ENCODE results near the gene PAGE4.

Gene PAGE4, protein sequence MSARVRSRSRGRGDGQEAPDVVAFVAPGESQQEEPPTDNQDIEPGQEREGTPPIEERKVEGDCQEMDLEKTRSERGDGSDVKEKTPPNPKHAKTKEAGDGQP

DNA sequence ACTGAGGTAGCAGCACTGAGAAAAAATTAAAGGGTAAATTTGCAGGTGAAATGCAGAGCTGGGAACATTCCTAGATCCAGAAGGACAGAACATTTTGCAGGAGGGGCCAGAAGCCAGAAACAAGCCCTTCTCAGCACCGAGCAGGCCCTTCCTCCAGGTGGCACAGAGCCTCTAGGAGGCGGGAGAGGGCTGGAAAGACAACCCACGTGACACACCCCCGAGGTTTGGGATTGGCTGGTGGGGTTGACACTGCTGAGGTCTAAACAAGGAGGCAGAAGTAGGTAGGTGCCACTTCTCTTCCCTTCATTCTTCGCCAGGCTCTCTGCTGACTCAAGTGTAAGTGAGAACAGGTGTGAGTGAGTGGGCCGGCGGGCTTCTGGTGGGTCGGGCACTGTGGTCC lies at the start of gene PAGE4:
Gene PAGE4, plus strand, starts transcription at position 288 of the 400 bp plus-strand sequence. CDS start 1,126 bp downstream, outside the sequence.
- no peak for FAIRE-seq

DNA sequence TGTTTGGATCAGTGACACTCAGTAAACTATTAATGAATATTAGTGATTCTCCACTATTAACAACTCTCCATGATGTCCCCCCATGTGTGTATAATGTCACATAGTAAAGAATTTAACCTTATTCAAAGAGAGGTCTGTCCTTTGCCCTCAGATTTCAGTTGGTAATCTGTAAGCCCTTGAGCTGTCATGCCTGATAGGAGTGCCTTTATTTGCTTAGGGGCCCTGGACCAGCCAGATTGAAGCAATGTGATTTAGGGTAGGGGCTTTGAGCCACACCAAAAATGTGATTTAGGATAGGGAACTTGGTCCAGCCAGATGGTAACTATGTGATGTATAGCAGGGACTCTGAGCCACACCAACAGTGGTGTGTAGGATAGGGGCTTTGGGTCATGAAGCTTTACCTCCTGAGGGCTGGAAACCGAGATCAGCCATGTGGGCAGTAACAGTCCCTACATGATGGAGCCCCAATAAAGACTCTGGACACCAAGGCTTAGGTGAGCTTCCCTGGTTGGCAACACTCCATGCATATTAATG lies 44.3 kb upstream of the PAGE4 start:
- no peak for FAIRE-seq

DNA sequence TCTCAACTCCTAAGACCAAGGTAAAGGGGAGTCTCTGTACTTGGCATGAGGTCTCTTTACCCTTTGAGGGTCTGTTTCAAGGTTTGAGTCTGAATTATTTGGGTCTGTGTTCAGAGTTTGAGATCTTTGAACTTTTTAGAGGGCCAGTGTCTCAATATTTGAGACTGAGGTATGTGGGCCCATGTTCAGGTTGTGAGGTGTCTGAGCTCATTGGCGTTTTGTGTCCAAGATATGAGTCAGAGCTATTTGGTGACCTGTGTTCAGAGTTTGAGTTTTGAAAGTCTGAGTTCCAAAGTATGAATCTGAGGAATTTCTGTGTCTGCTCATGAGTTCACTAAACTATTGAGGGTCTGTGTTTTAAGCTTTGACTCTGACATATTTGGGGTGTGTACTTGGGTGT lies 36.7 kb upstream of the PAGE4 start:
- FAIRE-seq, result no peak

DNA sequence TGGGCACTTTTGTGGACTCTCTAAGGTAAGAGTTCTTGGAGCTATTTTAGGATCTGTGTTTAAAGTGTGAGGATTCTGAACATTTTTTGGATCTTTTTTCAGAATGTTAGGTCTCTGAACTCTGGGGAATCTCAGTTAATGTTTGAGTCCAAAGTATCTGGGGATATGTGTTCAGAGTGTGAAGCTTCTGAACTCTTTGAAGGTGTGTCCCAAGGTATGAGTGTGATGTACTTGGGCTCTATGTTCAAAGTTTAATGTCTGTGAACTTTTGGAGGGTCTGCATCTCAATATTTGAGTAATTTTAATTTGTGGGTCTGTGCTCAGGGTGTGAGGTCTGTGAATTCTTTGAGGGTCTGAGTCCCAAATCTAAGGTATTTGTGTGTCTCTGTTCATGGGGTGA lies 35.4 kb upstream of the PAGE4 start:
- FAIRE-seq, result no peak

DNA sequence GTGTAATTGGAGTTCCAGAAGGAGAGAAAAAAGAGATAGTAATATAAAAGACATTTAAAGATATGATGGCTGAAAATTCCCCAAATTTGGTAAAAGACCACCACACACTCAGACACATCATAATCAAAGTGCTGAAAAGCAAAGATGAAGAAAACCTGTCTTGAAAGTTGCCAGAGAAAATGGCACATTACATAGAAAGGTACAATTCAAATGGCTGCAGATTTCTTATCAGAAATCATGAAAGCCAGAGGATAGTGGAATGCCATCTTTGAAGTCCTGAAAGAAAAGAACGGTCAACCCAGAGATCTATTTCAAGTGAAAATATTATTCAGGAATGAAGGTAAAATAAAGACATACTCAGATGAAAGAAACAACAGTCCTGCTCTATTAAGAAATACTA lies 29.3 kb upstream of the PAGE4 start:
- no peak for FAIRE-seq

DNA sequence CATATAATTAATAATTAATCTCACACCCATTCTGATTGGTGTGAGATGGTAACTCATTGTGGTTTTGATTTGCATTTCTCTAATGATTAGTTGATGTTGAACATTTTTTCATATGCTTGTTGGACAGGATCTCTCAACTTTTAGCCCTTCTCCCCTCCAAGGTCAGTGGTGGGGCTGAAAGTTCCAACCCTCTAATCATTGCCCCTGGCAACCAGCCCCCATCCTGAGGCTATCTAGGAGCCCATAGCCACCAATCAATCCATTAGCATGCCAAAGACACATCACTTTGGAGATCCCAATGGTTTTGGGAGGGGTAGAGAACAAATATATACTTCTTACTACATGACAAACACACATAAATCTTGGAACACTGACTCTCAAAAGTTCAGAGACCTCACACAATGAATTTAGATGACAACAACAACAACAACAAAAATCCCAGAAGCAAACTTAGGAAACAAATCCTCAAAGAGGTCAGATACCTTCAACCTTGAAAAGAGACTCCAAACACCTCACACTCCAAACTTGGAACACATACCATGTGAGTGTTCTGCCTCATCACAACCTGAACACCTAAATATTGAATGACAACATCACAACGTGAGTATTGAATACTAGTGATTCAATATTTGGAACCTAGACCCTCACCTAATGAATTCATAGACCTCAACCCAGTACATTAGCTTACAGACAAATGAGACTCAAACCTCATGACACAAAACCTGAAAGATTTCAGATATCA lies 19.0 kb upstream of the PAGE4 start:
- no peak for FAIRE-seq

DNA sequence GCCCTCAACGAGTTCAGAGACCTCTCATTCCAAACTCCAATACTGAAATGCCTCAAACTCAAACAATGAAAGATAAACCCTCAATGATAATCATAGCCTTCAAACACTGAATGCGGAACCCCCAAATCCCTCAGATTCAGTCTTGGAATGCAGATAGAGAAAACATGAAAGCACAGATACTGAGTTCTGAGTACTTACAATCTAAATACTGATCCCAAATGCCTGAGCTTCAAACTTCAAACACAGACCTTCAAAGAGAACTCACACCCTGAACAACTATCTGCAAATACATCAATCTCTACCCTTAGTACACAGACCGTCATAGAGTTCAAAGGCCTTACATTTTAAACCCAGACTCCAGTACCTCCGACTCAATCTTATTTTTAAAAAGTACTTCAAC lies 16.9 kb upstream of the PAGE4 start:
- FAIRE-seq, result no peak

DNA sequence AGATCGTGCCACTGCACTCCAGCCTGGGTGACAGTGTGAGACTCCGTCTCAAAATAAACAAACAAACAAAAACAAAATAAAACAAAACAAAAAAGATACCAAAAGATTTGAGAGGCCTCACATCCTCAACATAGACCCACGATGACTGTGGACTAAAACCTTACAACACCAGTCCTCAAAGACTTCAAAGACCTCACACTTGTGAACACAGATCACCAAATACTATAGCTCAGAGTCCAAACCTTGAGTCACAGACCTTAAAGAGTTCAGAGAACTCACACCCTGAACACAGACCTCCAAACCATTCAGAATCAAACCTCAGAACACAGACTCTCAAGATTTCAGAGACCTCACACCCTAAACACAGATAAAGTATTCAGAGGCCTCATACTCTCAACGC lies 12.7 kb upstream of the PAGE4 start:
- no peak for FAIRE-seq

DNA sequence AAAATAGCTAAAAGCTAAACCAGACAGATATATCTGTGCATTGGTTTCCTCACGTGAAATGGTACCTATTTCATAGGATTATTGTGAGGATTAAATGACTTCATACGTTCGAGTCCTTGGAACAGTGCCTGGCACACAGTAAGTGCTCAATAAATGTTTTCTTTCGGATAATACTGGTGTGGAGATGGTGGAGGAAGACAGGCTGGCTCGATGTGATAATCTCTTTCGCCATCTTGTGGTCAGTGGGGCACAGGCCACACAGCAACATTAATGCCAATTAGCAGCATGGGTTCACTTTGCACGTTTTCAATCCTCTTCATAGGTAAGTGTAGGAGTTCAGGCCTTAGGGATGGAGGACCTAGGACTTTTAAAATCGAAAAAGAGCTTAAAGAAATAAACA lies 9.3 kb downstream of the PAGE4 start:
- FAIRE-seq, result no peak

DNA sequence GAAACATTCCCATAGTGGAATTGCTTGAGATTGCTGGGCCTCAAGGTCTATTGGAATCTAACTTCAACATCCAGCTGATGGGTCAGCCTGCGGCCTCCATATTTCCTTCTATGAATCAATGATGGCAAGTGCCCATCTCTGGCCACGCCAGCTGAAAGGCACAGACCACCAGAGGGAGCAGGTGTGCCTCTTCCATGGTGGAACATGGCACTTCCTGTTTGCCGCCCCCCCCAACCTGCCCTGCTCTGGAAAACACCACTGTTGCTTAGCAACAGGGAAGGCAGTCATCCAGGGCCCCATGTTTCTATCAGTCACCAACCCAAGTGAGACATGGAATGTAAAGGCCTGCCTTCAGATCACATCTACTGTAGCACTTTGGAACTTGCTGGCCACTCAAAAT lies 11.6 kb downstream of the PAGE4 start:
- FAIRE-seq, result no peak

DNA sequence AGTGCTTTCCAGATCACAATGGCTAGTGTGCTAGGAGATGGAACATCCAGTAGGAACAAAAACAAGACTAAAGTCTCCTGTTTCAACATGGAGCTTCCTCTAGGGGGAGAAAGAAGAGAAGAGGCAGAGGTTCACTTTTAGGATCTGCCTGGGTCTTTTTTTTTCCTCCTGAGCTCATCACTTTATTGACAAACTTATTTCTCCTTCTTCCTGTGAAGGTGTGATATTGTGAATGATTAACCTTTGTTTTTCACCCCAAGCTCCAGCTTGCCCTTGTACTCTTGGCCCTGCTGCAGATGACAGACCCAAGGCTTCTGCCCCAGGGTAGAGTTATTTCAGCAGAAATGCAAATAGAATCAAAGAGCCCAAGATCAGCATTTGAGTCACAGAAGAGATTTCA lies 13.5 kb downstream of the PAGE4 start:
- FAIRE-seq, result no peak

DNA sequence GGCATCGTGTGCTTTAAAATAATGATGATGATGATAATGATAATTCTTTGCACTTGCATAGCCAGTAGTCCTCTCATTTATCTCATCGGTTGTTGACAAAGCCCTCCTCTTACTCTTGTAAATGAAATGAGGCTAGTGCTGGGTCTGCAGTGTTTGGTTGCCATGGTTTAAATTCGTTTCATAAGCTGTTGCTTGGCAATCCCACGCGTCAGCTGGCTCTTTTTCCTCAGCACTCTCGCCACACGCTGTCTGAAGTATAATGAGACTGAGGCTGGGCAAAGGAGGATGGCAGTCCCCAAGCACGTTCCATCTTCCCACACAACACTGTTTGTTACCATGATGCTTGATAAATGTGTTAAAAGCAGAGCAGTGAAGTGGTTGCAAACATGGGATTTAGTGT lies 15.5 kb downstream of the PAGE4 start:
- FAIRE-seq, result no peak

DNA sequence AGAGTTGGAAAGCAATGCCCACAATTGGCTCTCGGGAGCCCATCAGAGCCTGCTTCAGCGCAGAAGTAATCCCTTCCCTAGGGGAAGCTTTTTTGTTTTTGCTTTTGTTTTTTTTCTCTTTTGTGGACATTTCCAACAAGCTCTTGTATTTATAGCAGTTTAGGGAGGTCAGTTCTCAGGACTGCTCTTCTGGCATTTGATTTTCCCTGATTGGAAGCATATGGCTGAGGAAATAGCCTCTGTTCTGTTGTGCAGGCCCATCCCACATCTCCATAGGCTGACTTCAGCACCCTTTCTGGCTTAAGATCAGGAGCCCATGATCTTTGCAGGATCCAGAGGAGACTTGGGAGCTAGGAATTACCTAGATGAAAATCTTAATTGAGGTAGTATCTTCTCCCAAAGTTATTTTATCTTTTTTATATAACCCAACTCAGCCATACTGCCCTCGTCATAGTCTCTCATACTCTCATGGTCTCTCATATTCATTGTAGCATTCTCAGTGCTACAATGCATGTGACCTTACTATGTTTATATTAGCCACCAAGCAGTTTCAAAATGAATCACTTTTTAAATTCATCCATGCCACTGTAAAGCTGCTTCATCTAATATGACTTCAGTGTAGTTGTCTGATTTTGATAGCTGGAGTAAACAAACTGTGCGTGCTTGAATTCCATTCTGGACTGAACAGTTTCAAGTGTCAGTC lies 16.7 kb downstream of the PAGE4 start:
- no peak for FAIRE-seq

DNA sequence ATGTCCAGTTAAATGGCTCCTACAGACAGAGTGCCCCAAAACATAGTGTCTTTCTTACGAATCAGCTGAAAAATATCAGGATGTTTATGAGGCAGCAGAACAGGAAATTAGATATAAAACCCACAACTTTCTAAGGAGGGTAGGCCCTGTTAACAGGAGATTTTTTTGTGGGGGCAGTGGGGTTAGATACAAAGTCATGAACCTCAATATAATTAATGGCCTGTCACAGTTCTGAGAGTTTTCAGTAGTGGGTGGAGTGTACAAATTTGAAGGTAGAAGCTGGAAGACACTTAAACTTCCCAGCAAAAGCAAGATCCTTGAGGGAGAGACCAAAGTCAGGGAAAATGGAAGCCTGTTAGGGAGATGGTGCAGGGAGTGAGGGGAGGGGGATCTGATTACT lies 17.4 kb downstream of the PAGE4 start:
- no peak for FAIRE-seq

DNA sequence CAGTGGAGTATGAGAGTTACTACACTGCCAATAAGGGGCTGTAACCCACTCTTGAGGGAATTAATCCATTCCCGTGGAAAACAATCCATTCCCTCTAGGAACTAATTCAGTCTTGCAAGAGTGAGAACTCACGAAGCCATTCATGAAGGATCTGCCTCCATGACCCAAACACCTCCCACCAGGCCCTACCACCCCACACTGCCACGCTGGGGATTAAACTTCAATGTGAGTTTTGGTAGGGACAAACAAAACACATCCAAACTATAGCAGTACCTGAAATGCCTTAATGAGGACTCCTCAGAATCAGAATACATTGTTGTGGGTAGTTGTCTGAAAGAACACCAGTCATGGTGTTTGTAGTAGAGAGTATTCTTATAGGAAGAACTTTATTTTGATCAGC lies 19.2 kb downstream of the PAGE4 start:
- no peak for FAIRE-seq

DNA sequence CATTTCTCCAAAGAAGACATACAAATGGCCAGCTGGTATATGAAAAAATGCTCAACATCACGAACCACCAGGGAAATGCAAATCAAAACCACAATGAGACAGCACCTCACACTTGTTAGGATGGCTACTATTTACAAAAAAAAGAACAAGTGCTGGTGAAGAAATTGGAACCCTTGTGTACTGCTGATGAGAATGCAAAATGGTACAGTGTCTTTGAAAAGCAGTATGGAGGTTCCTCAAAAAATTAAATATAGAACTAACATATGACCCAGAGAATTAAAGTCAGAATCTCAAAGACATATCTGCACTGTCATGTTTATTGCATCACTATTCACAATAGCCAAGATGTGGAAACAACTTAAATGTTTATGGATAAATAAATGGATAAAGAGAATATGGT lies 20.9 kb downstream of the PAGE4 start:
- FAIRE-seq, result no peak

DNA sequence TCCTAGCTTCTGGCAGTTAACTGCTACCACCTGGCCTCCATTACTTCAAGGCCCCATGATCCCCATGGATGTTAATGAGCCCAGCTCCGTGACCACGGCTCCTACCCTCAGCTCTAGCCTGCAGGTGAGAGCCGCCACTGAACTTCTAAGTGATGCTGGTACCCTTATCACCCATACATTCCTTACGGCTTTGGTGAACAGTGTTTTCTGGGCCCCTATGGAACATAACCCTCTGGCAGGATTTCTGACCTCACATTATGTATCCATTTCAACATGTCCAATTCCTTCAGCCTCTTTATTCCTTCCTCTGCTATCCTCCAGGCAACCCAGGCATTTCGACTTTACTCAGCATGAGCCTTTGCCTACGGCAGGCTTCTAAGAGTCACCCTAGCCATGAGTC lies 24.6 kb downstream of the PAGE4 start:
- FAIRE-seq, result no peak

DNA sequence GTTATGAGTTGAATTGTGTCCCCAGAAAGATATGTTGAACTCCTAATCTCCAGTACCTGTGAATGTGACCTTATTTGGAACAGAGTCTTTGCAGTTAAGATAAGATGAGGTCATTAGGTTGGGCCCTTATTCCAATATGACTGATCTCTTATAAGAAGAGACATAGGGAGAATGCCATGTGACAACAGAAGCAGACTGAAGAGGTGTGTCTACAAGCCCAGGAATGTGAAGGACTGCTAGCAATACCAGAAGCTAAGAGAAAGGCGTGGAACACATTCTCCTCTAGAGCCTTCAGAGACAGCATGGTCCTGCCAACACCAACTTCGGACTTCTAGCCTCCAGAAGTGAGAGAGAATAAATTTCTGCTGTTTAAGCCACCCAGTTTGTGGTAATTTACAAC lies 27.7 kb downstream of the PAGE4 start:
- no peak for FAIRE-seq

DNA sequence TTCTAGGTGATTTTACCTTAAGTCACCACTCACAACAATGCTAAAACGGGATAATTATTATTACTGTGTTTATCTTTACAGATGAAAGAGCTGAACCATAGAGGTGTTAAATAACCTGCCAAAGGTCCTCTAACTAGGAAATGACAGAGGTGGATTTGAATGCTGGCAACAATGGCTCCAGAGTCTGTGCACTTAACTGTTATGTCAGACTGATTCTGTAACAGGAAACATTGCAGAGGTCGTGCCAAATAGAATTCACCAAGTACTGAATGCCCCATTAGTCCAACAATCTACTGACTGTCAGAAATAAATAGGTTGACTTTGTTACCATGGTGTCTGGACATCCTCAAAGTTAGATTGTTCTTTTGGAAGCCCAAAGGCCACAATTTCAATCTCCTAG lies 29.2 kb downstream of the PAGE4 start:
- no peak for FAIRE-seq

DNA sequence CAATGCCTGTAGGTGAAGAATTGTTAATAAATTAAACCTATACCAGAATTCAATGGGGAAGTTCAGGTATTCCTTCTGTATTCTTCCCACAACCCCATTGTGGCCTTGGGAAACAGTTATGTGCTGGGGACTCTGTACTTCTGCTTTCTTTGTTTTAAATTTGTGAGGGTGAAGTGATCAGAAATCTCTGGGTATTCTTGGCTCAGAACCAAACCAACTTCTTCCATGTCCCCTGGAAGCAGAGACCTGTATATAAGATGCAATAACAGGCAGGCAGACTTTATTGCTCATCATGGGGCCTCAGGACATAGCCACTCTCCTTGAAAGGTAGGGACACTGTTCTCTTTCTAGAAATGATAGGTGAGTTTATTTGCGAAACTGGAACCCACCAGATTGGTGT lies 30.4 kb downstream of the PAGE4 start:
- no peak for FAIRE-seq

DNA sequence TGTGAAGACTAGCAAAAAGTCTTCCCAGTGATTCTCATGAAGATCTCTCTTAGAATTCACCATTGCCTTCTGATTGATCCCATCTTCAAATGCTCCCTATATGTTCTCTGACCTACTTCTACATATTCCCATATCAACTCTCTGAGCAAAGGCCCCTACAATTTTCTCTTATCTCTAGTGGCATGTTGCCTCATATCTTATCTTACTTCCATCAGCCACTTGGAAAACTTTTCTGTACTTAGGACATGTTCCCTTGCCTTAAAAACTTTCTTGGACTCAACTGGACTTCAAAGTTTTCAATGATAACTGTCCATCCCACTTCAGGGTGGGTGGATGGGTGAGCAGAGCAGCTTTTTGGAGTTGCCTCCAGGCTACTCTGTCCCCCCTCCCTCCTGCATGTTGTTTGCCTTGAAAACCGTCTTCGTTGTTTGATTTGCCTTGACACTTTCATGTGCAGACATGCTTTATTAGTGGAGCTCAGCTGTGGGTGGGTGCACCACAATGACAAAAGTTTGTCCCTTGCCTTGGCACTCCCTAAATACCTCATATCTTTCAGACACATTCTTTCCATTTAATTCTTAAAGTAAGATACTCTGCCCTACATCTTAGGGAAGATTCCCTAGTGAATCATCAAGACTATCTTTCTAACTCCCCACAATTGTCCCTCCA lies 31.9 kb downstream of the PAGE4 start:
- FAIRE-seq, result no peak

DNA sequence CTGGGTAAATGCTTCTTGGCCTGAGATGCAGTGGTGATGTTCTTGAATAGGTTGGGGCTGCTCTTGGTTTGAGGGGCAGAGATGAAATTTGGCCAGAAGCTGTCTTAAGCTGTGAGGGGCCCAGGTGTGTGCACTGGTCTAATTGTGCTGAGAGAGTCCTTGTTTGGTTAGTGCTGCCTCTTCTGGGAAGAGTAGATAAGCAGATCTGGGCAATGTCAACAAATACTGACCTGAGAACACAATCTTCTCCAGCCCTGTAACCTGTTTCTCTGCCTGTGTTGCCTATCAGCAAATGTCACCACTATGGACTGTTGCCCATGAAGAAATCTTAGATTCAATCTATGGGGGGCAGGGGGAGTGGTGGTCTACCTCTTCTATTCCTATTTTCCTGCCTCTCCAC lies 33.0 kb downstream of the PAGE4 start:
- FAIRE-seq, result no peak

DNA sequence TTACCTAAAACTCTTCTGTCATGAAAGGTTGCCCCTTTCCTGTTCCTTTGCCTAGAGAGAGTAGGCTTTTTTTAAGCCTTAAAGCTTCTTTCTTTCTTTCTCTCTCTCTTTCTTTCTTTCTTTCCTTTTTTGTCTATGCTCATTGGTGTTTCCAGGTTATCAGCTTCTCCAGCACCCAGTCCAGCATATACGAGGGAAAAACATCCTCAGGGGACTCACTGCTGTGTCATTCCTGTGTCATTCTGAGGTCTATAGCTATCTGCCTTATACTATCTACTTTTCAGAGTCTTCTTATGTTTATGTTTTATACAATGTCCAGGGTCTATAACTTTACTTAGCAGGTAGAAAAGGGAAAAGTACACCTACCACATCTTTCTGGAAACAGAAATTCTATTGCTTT lies 39.6 kb downstream of the PAGE4 start:
- no peak for FAIRE-seq

DNA sequence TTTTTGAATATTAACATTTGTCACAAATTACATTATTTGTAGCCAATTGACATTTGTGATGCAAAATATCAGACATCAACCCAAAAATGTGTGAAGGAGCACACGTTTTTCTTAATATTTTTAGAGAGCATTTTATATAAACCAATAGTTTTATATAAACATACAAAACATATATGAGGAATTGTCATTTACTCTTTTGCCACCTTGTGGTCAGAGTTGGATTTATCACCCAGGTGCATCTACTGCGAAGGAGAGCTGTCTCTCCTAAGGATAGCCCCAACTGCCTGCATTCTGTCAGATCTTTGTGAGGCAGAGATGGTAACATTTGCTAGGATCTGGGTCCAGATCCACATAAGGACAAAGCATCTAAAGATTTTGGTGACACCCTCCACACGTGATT lies 47.6 kb downstream of the PAGE4 start:
- FAIRE-seq, result no peak

Measured in endometrium (tissue), 2 donors.